Heart left ventricle (tissue), 13 donors: ENCODE data around the gene GRIN1.

Experiments
- CTCF ChIP-seq, 12 donors: fragments of 200-600 bp; sonication (generic) in 4 of 12; IDR thresholded peaks; one replicate each; pipeline versions ENCODE4 v1.5.0 to v1.8.0; 2018 to 2022; ENCODE audit warnings: antibody characterized with exemption in 12 of 12, mild to moderate bottlenecking in 5 of 12
- POLR2A ChIP-seq, 2 donors: fragments of 450-650 bp; IDR thresholded peaks; one replicate each; pipeline ENCODE4 v1.6.1; 2017; ENCODE audit warnings: antibody characterized with exemption in 2 of 2, mild to moderate bottlenecking in 2 of 2, moderate library complexity in 2 of 2
- donor health status: ischemic (EF 13 %, LVEDD 7.1; RV severe dilation, severe dysfunction).
- donor health status: DM: no; HTN: yes; CAD: no.
- donor health status: DM: no; HTN: no; CAD: no.
- donor health status: ischemic (EF 25% LVEDD 6.9; RV normal size, moderate dysfunction).
- donor health status: ischemic (EF 25% LVEDD 5.7; RV mildly dilated, moderate dysfunction).
- donor health status: ischemic (EF 35%, LVEDD 5.7; RV mildly dilated, moderate dysfunction).
- donor health status: nonischemic (EF 11% LVEDD 7.7; RV severe dilation, severe dysfunction).
- donor health status: DM: yes; HTN: yes; CAD: no.
- donor health status: PGD.
- donor health status: ischemic (EF 29% LVEDD 5.4; RV normal size, mild dysfunction).
- donor health status: nonischemic (EF 23%, LVEDD 6.1; RV moderate dilation, normal function).

- TF ChIP-seq CTCF (IDR thresholded peaks at IDR 0.05) = no peak
- no peak for TF ChIP-seq POLR2A (IDR thresholded peaks at IDR 0.05)
Observed at GRCh38 chr9:137160054-137160425, 21.1 kb downstream of the GRIN1 start.
